Body of pancreas (tissue), 4 donors: ENCODE data around the gene PLCB4.

Experiments used
- CTCF ChIP-seq, 7 experiments: fragments of 450-650 bp in 4 of 7; fragments of 200-600 bp in 3 of 7; sonication (generic) in 3 of 7; IDR thresholded peaks; one replicate each; pipeline ENCODE4 v1.5.1; 2016 to 2019; ENCODE audit warnings: antibody characterized with exemption in 7 of 7
- POLR2A ChIP-seq, 3 donors: fragments of 450-650 bp; IDR thresholded peaks; one replicate each; pipeline ENCODE4 v1.6.1; 2016; ENCODE audit warnings: antibody characterized with exemption in 3 of 3, mild to moderate bottlenecking in 2 of 3

DNA sequence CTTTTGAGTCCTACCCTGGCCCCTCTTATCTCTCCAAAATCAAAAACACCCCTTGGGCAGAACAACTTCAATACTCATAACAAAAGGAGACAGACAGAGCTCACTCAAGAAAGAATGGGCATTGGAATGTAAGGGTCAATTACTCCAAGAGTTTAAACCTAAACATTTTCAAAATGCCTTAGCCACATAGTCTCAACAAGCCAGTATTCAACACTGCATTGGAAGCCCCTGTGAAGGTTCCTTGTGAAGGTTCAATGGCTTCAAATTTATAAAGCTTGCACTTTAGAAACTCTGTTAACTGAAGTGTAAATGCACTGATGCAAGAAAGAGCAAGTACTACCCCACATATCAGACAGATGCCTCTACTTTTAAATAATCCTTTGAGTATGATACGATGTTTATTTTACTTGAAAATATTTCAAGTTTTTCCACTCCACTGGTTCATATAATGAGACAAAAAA, 306.4 kb downstream of the PLCB4 start:
- TF ChIP-seq CTCF (IDR thresholded peaks at IDR 0.05) (no peak), POLR2A (IDR thresholded peaks at IDR 0.05) (no peak)
